ENCODE results near the gene PPP1R12A. TPM values are rescaled to one million over a fixed set of nuclear protein-coding genes. Genes with fewer than 3 reads are reported as not detected.

The PPP1R12A gene
- total and polyA plus RNA-seq, 11 donors = 16.8 to 77.8 (median 50.2) TPM

- Histone ChIP-seq H3K36me3 (no peaks in the 10 kb centered on the region), H3K27ac (no peak overlapping the region), H3K27me3 (no peaks in the 10 kb centered on the region), H3K4me3 (no peak overlapping the region), H3K4me1 (no peaks in the 10 kb centered on the region), H3K9me3 (no peaks in the 10 kb centered on the region)
- intact Hi-C loops (cut with DNase I) = loop anchor here in 5 of 10 donors (10.0 kb wide), 3 partner anchors 308 to 452 kb away; no protein-coding TSS in a partner anchor
- ATAC-seq (no peak), DNase-seq (no peak)
- TF ChIP-seq CTCF (IDR thresholded peaks at IDR 0.05) = no peak
- TF ChIP-seq POLR2A (IDR thresholded peaks at IDR 0.05) = no peak
Measured at GRCh38 chr12:79732638-79733037, 202.3 kb downstream of the PPP1R12A start.

DNA sequence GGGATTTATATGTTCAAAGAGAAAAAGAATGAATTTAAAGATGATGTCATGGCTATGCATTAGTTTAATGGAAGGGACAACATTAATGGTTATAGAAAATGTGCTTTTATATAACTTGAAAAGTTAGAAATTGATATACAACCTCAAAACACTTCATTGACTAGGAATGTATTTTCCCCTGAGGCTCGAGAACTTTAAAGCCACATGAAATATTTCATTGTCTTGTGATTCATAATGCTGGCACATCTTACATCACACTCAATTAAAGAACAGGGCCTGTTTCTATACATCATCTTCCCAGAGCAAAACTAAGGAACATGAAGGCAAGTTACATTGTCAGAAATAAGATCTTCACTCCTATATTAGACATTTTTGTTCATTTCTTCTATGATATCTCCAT, 208.9 kb downstream of the PPP1R12A start:
- intact Hi-C loops (cut with DNase I) = no loop called here
- no peak overlapping the region for H3K27ac ChIP-seq
- H3K4me1 ChIP-seq = no peaks in the 10 kb centered on the region
- H3K27me3 ChIP-seq = no peaks in the 10 kb centered on the region
- no peak overlapping the region for H3K4me3 ChIP-seq
- H3K9me3 ChIP-seq = no peaks in the 10 kb centered on the region
- 84 to 96% (median 90%) methylated on average over 1 of the region's 1 CpG for WGBS, 4 donors
- no peak for DNase-seq
- TF ChIP-seq CTCF (IDR thresholded peaks at IDR 0.05) (no peak), POLR2A (IDR thresholded peaks at IDR 0.05) (no peak)
- ATAC-seq = no peak
- no peaks in the 10 kb centered on the region for H3K36me3 ChIP-seq

Other genes with a start within 250 kb of the PPP1R12A start
- gene PAWR, start 244.1 kb downstream of the PPP1R12A start, total RNA-seq = 10 to 100 TPM in 6 of 9 donors, 1 to 10 TPM in 3; 4.8 to 29.0 (median 11.4) TPM
- 1 to 10 TPM; 5.1 to 8.7 TPM for gene PAWR, start 244.1 kb downstream of the PPP1R12A start, polyA plus RNA-seq
- 1 to 10 TPM in 1 of 9 donors, under 1 TPM in 8; 0.05 to 1.3 (median 0.29) TPM for gene OTOGL, start 164.4 kb upstream of the PPP1R12A start, total RNA-seq
- gene OTOGL, start 164.4 kb upstream of the PPP1R12A start, polyA plus RNA-seq = under 1 TPM; 0.06 to 0.11 TPM